Lower lobe of right lung (tissue), 2 donors: Measurements from ENCODE around the gene COLEC11. TPM values are rescaled to one million over a fixed set of nuclear protein-coding genes. Genes with fewer than 3 reads are reported as not detected.

Experiments used
- ATAC-seq, 2 donors: fragments of 200-7000 bp; cut with Tn5 transposase; one replicate each; pipeline ENCODE4 v1.9.1; 2020 to 2022; ENCODE audit warnings: mild to moderate bottlenecking in 2 of 2, moderate library complexity in 2 of 2
- DNase-seq: peaks from one replicate; pipeline ENCODE4 v3.0.0-alpha.2; 2020
- H3K27ac ChIP-seq: fragments of 200-600 bp; one replicate; pipeline ENCODE4 v1.8.0; 2022
- H3K27me3 ChIP-seq: fragments of 200-600 bp; one replicate; pipeline ENCODE4 v1.8.0; 2022; ENCODE audit warnings: low read depth
- H3K36me3 ChIP-seq: fragments of 200-600 bp; one replicate; pipeline ENCODE4 v1.8.0; 2022; ENCODE audit warnings: mild to moderate bottlenecking
- H3K4me1 ChIP-seq: fragments of 200-600 bp; one replicate; pipeline ENCODE4 v1.8.0; 2022
- H3K4me3 ChIP-seq: fragments of 200-600 bp; one replicate; pipeline ENCODE4 v1.8.0; 2022; ENCODE audit warnings: mild to moderate bottlenecking
- H3K9me3 ChIP-seq: fragments of 200-600 bp; one replicate; pipeline ENCODE4 v1.8.0; 2022
- CTCF ChIP-seq: fragments of 200-600 bp; IDR thresholded peaks from one replicate; pipeline ENCODE4 v1.8.0; 2022; ENCODE audit warnings: antibody characterized with exemption, mild to moderate bottlenecking
- intact Hi-C: fragments of 100-400 bp; cut with DNase I; formaldehyde crosslinking; loops from one replicate; pipeline ENCODE4 v1.11.0; 2022
- total RNA-seq: library from RNA; stranded (reverse); fragmentation: NEBNext Ultra II Directional; extraction: Animal tissue kit (Norgen Biotek cat#: 25700); gene quantifications from one replicate; pipeline ENCODE4 v1.2.1, GENCODE V29; 2021
- donor health status: DM: no; HTN: yes; CAD: no; lungs with severe emphysema.

COLEC11 gene
- total RNA-seq, 1 donor from 2014 or later, result 0.30 TPM

- H3K27ac ChIP-seq, result no peak overlapping the region
- no peaks in the 10 kb centered on the region for H3K9me3 ChIP-seq
- H3K4me3 ChIP-seq, result no peak overlapping the region
- DNase-seq (no peak), ATAC-seq (peak in 1 of 2 donors; percentile 22)
- H3K36me3 ChIP-seq, result no peaks in the 10 kb centered on the region
- peaks cover 4% of the 10 kb centered on the region for H3K4me1 ChIP-seq
- intact Hi-C loops, result no loop called here
- no peaks in the 10 kb centered on the region for H3K27me3 ChIP-seq
- TF ChIP-seq CTCF, result no peak
These were observed 2.0 kb downstream of the COLEC11 start for GRCh38 chr2:3596901-3597417.

GRCh38 chr2:3597567-3597966 is 2.7 kb downstream of the COLEC11 start:
- Histone ChIP-seq H3K9me3 (no peaks in the 10 kb centered on the region), H3K27me3 (no peaks in the 10 kb centered on the region), H3K4me3 (no peak overlapping the region), H3K4me1 (peaks cover 4% of the 10 kb centered on the region), H3K27ac (no peak overlapping the region), H3K36me3 (no peaks in the 10 kb centered on the region)
- TF ChIP-seq CTCF, result no peak
- intact Hi-C loops, result no loop called here
- DNase-seq, result no peak
- no peak for ATAC-seq

GRCh38 chr2:3598197-3598910 is 3.4 kb downstream of the COLEC11 start:
- intact Hi-C loops, result no loop called here
- no peak for DNase-seq
- no peak for TF ChIP-seq CTCF
- Histone ChIP-seq H3K27ac (no peak overlapping the region), H3K27me3 (no peaks in the 10 kb centered on the region), H3K4me1 (peaks cover 4% of the 10 kb centered on the region), H3K9me3 (no peaks in the 10 kb centered on the region), H3K4me3 (no peak overlapping the region), H3K36me3 (no peaks in the 10 kb centered on the region)
- ATAC-seq, result no peak

- intact Hi-C loops, result no loop called here
- no peak for DNase-seq
- ATAC-seq, result no peak
- no peak for TF ChIP-seq CTCF
- no peak overlapping the region for H3K4me3 ChIP-seq
- H3K4me1 ChIP-seq, result peaks cover 4% of the 10 kb centered on the region
- no peaks in the 10 kb centered on the region for H3K36me3 ChIP-seq
- H3K9me3 ChIP-seq, result no peaks in the 10 kb centered on the region
- no peaks in the 10 kb centered on the region for H3K27me3 ChIP-seq
- H3K27ac ChIP-seq, result no peak overlapping the region
These were observed 4.3 kb downstream of the COLEC11 start for GRCh38 chr2:3598912-3599854.

- Histone ChIP-seq H3K27ac (no peak overlapping the region), H3K27me3 (no peaks in the 10 kb centered on the region), H3K4me3 (no peak overlapping the region), H3K9me3 (no peaks in the 10 kb centered on the region), H3K4me1 (peaks cover 4% of the 10 kb centered on the region), H3K36me3 (no peaks in the 10 kb centered on the region)
- no peak for TF ChIP-seq CTCF
- ATAC-seq (no peak), DNase-seq (no peak)
- intact Hi-C loops, result no loop called here
These were observed 5.4 kb downstream of the COLEC11 start for GRCh38 chr2:3600256-3600855.
